AG10803 (cell line): ENCODE results near the gene EPS8L3.

Experiments used
- DNase-seq: peaks from one replicate; pipeline ENCODE4 v3.0.0; 2010; ENCODE audit warnings: low read depth
- H3K4me3 ChIP-seq: 2 replicates; pipeline ENCODE4 v1.5.1; 2011; ENCODE audit warnings: mild to moderate bottlenecking, low read length, control low read depth
- CTCF ChIP-seq: conservative IDR thresholded peaks from 2 replicates; pipeline ENCODE4 v1.5.1; 2011; ENCODE audit warnings: mild to moderate bottlenecking, low read length, control low read depth, inconsistent platforms

The EPS8L3 gene

DNA sequence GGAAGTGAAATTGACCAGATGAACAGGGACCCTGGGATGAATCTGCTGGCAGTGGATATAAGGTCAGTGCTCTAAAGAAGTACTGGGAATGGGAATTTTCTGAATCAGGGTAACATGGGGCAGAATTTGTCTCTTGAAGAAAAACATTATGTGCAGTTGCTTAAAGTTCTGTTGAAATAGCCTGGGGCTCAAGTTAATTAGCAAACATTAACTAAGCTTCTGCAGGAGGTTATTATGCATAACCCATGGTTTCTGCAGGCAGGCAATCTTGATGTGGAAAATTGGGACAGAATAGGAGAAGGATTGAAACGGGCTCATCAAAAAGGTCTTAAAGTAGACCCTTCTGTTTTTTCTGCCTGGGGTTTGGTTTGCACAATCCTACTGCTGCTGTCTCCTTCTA is 37.7 kb downstream of the EPS8L3 start:
- TF ChIP-seq CTCF, result no peak
- no peak for DNase-seq
- no peak overlapping the region for H3K4me3 ChIP-seq

GRCh38 chr1:109725510-109725909 is 38.2 kb downstream of the EPS8L3 start:
- DNase-seq, result no peak
- TF ChIP-seq CTCF, result no peak
- H3K4me3 ChIP-seq, result no peak overlapping the region

DNA sequence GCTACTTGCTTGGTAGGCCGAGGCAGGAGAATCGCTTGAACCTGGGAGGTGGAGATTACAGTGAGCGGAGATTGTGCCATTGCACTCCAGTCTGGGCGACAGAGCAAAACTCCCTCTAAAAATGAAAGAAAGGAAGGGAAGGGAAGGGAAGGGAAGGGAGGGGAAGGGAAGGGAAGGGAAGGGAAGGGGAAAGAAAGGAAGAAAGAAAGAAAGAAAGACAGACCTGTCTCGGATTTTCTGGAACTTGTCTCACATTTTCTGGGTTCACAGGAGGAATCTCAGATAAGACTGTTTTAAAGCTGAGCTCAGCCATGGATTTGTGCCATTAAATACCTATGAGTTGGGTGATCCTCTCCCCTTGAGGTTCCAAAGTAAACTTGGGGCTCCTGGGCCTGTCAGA is 38.8 kb downstream of the EPS8L3 start:
- TF ChIP-seq CTCF, result no peak
- no peak for DNase-seq
- H3K4me3 ChIP-seq, result no peak overlapping the region

DNA sequence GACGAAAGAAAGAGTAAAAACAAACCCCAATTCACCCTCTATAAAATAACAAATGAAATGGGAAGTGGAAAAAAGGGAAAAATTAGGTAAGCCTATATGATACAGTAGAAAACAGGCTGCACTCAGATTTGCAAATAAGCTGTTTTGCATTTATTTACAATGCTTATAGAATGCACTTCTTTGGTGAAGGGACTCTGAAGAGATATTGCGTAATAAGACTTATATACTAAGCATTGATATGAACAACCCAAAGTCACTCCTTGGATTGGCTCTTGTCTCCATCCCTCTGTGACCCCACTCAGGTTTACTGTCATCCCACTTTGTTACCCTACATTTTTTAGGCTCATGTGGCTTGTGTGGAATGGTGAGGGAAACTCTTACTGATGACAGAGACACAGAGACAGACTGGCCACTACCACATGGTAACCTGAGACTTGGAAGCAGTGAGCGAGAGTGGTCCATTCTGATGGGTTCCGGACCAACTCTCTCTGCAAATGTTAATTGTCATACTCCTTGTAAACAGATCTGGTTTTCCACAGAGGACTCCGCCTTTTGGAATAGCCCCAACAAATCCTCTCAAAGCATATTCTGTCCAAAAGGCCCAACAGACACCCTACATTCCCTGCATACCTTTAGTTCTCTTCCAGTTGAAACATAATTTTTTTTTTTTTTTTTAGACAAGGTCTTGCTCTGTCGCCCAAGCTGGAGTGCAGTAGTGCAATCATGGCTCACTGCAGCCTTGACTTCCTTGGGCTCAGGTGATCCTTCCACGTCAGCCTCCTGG is 40.6 kb downstream of the EPS8L3 start:
- DNase-seq, result peak; percentile 70
- TF ChIP-seq CTCF, result no peak
- H3K4me3 ChIP-seq, result no peak overlapping the region

DNA sequence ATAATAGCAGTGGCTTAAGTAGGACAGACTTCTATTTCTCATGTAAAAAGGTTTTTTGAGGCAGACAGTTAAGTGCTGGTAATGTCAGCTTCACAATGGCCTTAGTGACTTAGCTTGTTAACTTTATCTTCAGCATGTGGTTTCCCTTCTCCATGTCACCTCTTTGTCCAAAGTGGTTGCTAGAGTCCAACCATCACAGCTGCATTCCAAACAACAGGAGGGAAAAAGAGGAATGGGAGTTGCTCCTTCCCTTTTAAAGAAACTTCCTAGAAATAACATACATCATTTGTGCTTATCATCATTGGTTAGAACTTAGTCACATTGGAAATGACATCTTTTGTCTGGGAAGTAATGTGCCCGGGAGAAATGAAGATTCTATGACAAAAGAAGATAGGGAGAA is 41.8 kb downstream of the EPS8L3 start:
- no peak for TF ChIP-seq CTCF
- DNase-seq, result no peak

DNA sequence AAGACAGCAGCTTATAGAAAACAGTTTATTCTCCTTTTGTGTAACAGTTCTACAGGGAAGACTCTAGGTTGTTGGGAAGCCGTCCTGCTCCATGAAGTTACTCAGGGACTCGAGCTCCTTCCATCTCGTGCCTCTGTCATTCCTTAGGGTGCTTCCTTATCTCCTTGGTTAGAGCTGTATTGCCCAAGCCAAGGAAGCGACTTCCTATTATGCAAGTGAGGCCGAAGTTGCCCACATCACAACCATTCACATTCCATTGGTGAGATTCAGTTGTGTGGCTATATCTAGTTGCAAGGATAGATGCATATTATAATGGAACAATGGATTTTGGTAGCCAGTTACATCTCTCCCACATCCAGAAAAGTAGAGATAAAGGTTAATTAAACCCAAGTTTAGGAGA is 42.7 kb downstream of the EPS8L3 start:
- DNase-seq, result peak; percentile 54
- no peak for TF ChIP-seq CTCF
- H3K4me3 ChIP-seq, result no peak overlapping the region

More for the DNA sequence above, 41.8 kb downstream of the EPS8L3 start:
- H3K4me3 ChIP-seq, result no peak overlapping the region

DNA sequence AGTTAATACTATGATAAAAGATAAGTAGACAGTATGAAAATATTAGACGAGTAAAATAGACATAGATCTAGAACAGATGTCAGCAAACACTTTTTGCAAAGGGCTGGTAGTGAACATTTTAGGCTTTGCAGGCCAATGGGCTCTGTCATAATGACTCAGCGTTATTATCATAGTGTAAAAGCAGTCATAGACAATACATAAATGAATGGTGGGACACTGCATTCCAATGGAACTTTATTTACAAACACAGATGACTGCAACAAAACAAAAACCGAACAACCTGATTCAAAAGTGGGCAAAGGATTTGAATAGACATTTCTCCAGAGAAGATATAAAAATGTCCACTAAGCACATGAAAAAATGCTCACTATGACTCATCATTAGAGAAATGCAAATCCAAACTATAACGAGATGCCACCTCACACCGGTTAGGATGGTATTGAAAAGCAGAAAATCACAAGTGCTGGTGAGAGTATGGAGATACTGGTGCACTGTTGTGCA is 44.3 kb downstream of the EPS8L3 start:
- DNase-seq, result peak; percentile 62
- TF ChIP-seq CTCF, result no peak
- H3K4me3 ChIP-seq, result no peak overlapping the region
